ENCODE measurements around the gene ATXN7.

GRCh38 chr3:63975723-63976122 is 112.1 kb downstream of the ATXN7 start:
- TF ChIP-seq CTCF (conservative IDR thresholded peaks at IDR 0.05 in 1 of 2, IDR thresholded peaks at IDR 0.05 in 1 of 2; ENCODE audit: extremely low read depth in 1 of 2, insufficient read depth in 1 of 2, low read depth in 1 of 2, low read length in 2 of 2) (no peak), EZH2 (IDR thresholded peaks at IDR 0.05; ENCODE audit: borderline replicate concordance, low read length) (no peak)

Data from mammary epithelial cell (primary cell).